Stimulated activated naive CD8-positive, alpha-beta T cell treated with anti-CD3 and anti-CD28 coated beads, Interleukin-15, amount 100 ng/mL, for 72 hours (primary cell): ENCODE results near the gene IL25.

ENCODE experiments used
- ATAC-seq: fragments of 150-1000 bp; cut with Tn5 transposase; 2 replicates; pipeline ENCODE4 v1.10.0; 2021; ENCODE audit warnings: mild to moderate bottlenecking, moderate library complexity
- DNase-seq, 2 donors: peaks; one replicate each; pipeline ENCODE4 v3.0.0; 2021 to 2022
- H3K27ac Mint-ChIP-seq, 2 donors: one replicate each; pipeline ENCODE4 v1.8.0; 2022; ENCODE audit warnings: mild to moderate bottlenecking in 2 of 2, mixed read lengths in 2 of 2, moderate library complexity in 2 of 2
- H3K27me3 Mint-ChIP-seq: one replicate; pipeline ENCODE4 v1.8.0; 2022; ENCODE audit warnings: mixed read lengths
- H3K4me1 Mint-ChIP-seq: one replicate; pipeline ENCODE4 v1.8.0; 2022; ENCODE audit warnings: mild to moderate bottlenecking, mixed read lengths
- H3K4me3 Mint-ChIP-seq, 2 donors: one replicate each; pipeline ENCODE4 v1.8.0; 2022; ENCODE audit warnings: mild to moderate bottlenecking in 2 of 2, mixed read lengths in 2 of 2, moderate library complexity in 1 of 2
- H3K9me3 Mint-ChIP-seq, 2 donors: one replicate each; pipeline ENCODE4 v1.8.0; 2022; ENCODE audit warnings: mixed read lengths in 2 of 2

The IL25 gene

DNA sequence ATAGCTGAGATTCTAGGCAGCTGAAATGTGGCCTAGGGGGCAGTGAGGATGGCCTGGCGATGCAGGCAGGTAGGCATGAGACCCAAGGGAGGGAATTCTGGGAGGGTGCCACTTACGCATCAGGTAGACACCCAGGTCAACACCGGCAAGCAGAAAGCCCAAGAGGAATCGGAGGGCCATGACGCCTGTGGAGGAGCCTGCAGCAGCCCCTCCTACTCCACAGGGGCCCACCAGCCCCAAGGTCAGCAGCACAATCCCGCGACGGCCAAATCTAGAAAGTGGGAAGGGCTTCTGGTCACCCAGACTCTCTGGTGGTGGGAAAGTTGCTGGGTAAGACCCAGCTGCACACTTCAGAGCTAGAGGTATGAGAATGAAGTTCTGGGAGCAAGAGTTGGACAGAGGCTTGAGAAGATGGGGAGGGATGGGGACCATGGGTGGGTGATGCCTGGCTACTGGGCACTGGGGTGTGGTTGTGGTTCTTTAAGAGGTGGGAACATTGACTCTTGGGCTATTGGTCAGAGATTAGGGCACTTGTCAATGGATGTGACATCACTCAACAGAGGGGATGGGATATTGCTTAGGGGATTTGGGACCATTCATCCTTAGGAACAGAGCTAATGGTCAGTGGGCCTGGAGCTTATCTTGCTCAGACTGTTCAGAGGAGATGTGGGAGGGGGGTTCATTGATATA is 23.3 kb upstream of the IL25 start:
- DNase-seq (no peak), ATAC-seq (no peak)
- Mint-ChIP-seq H3K4me1 (no peaks in the 10 kb centered on the region), H3K9me3 (no peaks in the 10 kb centered on the region), H3K4me3 (no peak overlapping the region), H3K27ac (peak overlapping the region in 1 of 2 donors; percentile 22), H3K27me3 (peaks cover 28% of the 10 kb centered on the region)

DNA sequence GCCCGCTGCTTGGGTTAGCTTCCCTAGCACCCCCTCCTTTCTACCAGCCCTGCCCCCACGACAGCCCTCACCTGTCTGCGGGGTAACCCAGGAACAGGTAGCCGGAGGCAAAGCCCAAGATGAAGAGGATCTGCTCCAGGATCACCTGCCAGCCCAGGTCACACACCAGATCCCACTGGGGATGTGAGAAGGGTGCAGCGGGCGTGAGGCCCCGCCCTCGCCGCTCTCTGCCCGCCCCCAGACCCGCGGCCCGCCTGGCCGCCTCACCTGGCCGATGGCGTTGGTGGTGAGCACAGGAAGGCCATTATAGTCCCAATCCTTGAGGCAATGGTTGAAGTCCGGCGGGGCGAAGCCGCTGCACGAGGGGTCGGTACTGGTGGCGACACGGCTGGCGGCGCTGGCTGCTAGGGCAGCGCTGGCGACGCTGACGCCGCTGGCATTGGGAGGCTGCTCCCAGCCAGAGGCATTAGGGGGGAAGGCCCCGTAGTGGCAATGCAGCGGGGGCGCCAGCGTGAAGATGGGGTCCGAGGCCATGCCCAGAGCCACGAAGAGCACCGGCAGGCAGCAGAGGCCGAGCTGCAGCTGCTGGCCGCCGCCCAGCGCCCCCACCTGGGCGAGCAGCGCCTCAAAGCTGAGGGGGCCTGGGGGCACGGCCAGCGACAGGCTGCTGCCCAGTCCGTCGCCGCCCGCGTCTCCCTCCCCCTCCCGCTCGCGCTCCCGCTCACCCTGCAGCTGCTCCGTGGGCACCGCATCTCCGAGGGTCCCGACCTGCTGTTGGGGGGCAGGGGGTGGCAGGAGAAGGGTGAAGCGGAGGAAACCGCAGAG is 20.7 kb upstream of the IL25 start:
- ATAC-seq, result peak; percentile 50
- H3K27ac Mint-ChIP-seq, result no peak overlapping the region

DNA sequence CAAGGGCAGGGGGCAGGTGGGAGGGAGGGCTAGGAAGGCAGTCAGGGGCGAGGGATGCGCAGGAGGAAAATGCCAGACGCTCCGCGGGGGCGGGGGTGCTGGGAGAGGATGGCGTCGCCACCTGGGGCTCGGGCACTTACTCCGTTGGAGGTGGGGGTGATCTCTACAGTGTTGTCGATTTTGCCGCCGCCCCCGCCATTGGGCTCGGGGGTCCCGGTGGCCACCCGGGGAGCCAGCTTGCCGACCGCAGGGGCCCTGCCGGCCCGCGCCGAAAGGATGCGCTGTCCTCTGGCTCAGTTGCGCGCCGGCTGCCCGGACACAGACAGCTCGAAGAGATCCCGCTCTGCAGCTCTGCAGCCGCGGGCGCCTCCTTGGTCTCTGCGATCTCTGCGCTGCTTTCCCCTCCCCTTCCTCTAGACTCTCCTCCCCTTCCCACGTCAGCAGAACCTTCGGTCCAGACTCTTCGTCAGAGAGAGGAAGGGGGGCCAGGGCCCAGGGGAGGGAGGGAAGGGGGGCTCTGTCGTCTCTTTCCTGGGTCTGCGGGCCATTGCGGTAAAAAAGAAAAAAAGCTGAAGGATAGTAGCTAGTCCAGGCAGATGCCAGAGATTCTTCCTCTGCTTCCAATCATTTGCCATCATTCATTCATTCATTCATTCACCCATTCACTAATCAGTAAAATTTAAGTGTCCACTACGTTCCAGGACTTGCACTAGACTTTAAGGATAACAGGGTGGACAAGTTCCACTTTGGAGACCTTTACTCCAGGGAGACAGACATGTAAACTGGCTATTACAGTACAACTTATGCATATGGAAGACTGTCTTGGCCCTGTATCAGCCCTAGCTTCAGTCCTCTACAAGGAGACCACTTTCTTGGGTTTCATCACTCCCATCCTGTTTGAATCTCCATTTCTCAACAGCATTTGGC is 19.8 kb upstream of the IL25 start, which contains the start of gene SLC22A17:
Gene SLC22A17 (minus strand): TSS at position 382 of the 927 bp plus-strand sequence.
- no peak within 1 kb of the TSS for H3K27ac Mint-ChIP-seq

More for the DNA sequence above, 20.7 kb upstream of the IL25 start:
- Mint-ChIP-seq H3K4me1 (no peaks in the 10 kb centered on the region), H3K27me3 (peaks cover 32% of the 10 kb centered on the region), H3K4me3 (peak overlapping the region; percentile 74 to 77), H3K9me3 (no peaks in the 10 kb centered on the region)
- no peak for DNase-seq

DNA sequence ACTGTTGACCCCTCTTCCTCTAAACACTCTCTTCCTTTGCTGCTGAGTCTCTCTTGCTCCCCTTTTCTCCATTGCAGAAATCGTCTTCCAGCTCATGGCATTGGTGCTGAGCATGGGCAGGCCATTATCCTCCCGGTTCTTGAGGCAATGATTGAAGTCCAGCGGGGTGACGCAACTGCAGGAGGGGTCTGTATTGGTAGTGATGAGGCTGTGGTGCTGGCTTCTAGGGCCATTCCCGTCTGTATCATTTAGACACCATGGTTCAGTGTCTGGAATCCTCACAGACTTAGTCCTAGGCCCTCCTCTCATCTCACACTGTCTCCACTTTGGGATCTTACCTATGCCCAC is 19.2 kb upstream of the IL25 start:
- no peaks in the 10 kb centered on the region for H3K9me3 Mint-ChIP-seq
- DNase-seq, result no peak

More for the DNA sequence above, 19.8 kb upstream of the IL25 start, which contains the start of gene SLC22A17:
- peaks cover 32% of the 10 kb centered on the region for H3K27me3 Mint-ChIP-seq
- H3K9me3 Mint-ChIP-seq, result no peaks in the 10 kb centered on the region
- ATAC-seq, result peak; percentile 92
- no peaks in the 10 kb centered on the region for H3K4me1 Mint-ChIP-seq
- H3K4me3 Mint-ChIP-seq, result peak within 1 kb of the TSS; percentile 74 to 77
- peak; percentile 52 to 57 for DNase-seq

DNA sequence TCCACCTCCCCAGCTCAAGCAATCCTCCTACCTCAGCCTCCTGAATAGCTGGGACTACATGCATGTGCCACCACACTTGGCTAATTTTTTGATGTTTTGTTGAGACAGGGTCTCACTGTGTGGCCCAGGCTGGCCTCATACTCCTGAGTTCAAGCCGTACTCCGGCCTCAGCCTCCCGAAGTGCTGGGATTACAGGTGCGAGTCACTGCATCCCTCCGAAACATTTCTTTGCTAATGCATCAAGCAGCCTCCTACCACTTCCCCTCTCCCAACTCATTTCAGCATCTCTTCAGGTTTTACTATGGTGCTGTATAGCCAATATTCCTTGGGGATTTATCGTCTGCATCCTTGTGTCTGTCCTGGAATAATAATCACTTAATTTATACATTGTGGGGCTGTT is 17.6 kb upstream of the IL25 start:
- DNase-seq, result no peak
- H3K4me1 Mint-ChIP-seq, result no peaks in the 10 kb centered on the region
- ATAC-seq, result no peak
- no peaks in the 10 kb centered on the region for H3K9me3 Mint-ChIP-seq
- H3K27ac Mint-ChIP-seq, result no peak overlapping the region
- H3K27me3 Mint-ChIP-seq, result peaks cover 32% of the 10 kb centered on the region
- no peak overlapping the region for H3K4me3 Mint-ChIP-seq

More for the DNA sequence above, 19.2 kb upstream of the IL25 start:
- H3K4me3 Mint-ChIP-seq, result peak overlapping the region in 1 of 2 donors; percentile 77
- ATAC-seq, result no peak
- H3K4me1 Mint-ChIP-seq, result no peaks in the 10 kb centered on the region
- no peak overlapping the region for H3K27ac Mint-ChIP-seq
- peaks cover 32% of the 10 kb centered on the region for H3K27me3 Mint-ChIP-seq

DNA sequence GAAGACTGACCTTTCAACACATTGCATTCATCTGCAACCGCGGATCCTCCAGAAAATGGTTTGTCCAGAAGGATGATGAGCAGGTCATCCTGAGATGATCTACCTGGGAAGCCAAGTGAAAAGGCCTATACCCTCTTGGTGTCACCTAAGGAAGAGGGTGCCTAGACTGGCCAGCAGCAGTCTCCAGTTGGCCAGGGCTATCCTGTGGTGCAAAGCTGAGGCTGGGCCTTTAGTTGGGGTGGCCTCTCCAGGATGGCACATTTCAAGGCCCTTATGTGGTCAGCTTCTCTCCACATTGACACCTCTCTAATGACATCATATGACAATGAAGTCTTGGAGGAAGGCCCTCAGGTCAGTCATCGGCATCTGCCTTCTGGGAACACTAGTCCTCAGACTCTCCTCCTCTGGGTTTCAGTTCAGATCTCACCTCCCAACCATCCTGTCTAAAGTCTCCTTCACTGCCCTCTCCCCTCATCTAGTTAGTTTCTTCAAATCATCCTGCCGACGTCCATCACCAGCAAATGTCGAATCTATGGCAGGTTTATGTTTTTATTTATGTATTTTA is 16.7 kb upstream of the IL25 start:
- Mint-ChIP-seq H3K4me1 (no peaks in the 10 kb centered on the region), H3K27ac (no peak overlapping the region), H3K4me3 (no peak overlapping the region), H3K9me3 (no peaks in the 10 kb centered on the region), H3K27me3 (peaks cover 25% of the 10 kb centered on the region)
- no peak for DNase-seq
- no peak for ATAC-seq

DNA sequence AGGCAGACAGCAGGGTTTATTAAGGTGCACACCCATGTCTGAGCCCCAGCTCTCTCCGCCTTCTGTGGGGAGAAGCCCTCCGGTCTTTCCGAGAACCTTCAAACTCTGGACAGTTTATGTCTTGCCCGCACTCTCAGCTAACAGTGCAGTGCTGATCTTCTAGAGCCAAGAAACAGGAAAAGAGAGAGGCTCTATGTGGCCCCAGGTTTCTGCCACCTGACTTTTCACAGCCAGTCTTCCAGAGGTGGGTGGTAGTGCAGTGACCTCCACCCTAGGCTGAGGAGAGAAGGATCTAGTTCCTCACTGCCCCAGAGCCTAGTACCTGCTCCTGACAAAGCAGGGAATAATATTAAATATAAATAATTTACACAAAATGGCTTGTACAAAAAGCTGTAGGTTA is 15.9 kb upstream of the IL25 start:
- Mint-ChIP-seq H3K4me1 (no peaks in the 10 kb centered on the region), H3K4me3 (no peak overlapping the region), H3K9me3 (no peaks in the 10 kb centered on the region), H3K27me3 (peaks cover 19% of the 10 kb centered on the region), H3K27ac (no peak overlapping the region)
- DNase-seq (no peak), ATAC-seq (no peak)

DNA sequence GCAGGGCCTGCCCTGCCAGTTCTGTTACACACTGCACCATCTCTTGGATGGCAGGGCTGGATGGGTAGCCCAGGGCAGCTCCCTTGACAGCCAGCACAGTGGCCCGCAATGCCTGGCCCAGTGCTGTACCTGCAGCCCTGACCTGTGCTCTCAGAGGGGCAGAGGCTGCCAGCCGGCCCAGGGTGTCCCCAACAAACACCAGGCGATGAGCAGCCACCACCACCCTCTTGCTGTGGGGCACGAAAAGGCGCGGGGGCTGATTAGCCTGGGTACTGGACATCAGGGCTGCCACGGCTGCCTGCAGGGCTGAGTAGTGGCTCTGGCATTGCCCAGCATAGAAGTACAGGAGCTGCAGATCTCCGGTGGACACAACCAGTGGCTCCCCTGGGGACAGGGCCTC is 15.3 kb upstream of the IL25 start:
- peaks cover 19% of the 10 kb centered on the region for H3K27me3 Mint-ChIP-seq
- H3K9me3 Mint-ChIP-seq, result no peaks in the 10 kb centered on the region
- ATAC-seq, result no peak
- peak overlapping the region in 1 of 2 donors; percentile 7 for H3K27ac Mint-ChIP-seq
- H3K4me1 Mint-ChIP-seq, result no peaks in the 10 kb centered on the region
- DNase-seq, result no peak
- H3K4me3 Mint-ChIP-seq, result no peak overlapping the region

DNA sequence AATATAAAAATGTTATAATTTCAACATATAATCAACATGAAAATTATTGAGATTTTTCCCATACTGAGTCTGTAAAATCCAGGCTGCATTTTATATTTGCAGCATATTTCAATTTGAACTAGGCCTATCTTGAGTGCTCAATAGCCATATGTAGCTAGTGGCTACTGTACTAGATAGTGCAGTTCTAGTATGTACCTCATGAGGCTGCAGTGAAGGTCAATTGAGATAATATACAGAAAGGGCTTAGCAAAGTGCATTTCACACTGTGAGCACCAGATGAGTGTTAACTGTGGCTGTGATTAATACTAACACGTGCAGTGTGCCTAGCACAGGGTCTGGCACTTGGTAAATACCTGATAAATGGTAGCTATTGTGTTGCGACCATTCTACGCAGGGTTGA is 14.6 kb upstream of the IL25 start:
- DNase-seq (no peak), ATAC-seq (no peak)
- H3K4me3 Mint-ChIP-seq, result no peak overlapping the region
- H3K27me3 Mint-ChIP-seq, result peaks cover 19% of the 10 kb centered on the region
- H3K9me3 Mint-ChIP-seq, result no peaks in the 10 kb centered on the region
- H3K4me1 Mint-ChIP-seq, result no peaks in the 10 kb centered on the region
- H3K27ac Mint-ChIP-seq, result no peak overlapping the region

DNA sequence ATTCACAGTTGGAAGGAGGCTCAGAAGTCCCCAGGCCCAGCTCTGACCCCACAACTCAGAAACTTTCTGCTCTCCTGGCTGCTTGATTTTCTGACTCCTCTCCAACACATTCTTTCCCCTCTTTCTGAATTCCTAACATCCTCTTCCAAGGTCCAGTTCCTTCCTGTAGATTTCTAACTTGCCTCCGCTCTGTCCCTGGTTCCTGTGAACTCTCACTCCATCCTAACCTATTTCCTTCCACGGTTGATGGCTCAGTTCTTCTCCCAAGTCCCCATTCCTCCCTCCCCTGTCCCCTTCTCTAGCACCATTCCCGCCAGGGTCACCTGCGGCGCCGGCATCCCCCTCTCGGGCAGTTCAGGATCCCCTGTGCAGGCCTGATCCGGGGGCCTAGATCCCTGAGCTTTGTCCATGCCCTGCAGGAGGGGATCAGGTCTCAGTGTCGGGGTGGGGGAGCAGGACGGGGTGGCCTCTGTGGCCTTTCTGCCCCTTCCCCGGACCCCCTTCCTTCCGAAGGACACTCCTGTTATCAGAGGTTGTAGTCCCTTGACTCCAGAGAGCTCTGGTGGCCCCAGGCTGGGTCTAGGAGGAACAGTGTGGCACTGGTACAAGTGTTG is 13.9 kb upstream of the IL25 start:
- H3K9me3 Mint-ChIP-seq, result no peaks in the 10 kb centered on the region
- peak; percentile 34 for ATAC-seq
- H3K27ac Mint-ChIP-seq, result no peak overlapping the region
- no peak overlapping the region for H3K4me3 Mint-ChIP-seq
- no peaks in the 10 kb centered on the region for H3K4me1 Mint-ChIP-seq
- no peak for DNase-seq
- H3K27me3 Mint-ChIP-seq, result peaks cover 19% of the 10 kb centered on the region

DNA sequence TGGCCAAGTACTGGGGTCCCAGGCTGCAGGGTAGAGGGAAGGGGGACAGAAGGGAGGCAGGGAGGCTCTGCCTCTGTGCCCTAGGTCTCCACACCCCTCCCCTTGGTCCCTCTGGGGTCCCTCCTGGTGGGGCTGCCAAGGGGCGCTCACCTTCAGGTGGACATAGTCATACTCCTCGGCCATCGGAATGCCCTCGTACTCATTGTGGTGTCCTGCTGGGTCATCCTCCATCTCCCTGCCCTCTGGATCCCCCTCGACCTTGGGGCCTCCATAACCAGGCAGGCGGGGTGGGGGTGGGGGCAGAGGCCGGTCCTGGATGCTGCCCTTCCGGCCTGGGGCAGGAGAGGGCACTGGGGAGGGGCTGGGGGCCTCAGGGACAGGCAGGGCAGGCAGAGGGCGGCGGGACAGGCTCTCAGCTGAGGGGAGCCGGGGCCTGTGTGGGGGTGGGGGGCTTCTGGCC is 13.4 kb upstream of the IL25 start:
- H3K27ac Mint-ChIP-seq, result no peak overlapping the region
- no peak overlapping the region for H3K4me3 Mint-ChIP-seq
- H3K9me3 Mint-ChIP-seq, result no peaks in the 10 kb centered on the region
- no peak for DNase-seq
- peak; percentile 36 for ATAC-seq
- H3K4me1 Mint-ChIP-seq, result no peaks in the 10 kb centered on the region
- H3K27me3 Mint-ChIP-seq, result peaks cover 19% of the 10 kb centered on the region

DNA sequence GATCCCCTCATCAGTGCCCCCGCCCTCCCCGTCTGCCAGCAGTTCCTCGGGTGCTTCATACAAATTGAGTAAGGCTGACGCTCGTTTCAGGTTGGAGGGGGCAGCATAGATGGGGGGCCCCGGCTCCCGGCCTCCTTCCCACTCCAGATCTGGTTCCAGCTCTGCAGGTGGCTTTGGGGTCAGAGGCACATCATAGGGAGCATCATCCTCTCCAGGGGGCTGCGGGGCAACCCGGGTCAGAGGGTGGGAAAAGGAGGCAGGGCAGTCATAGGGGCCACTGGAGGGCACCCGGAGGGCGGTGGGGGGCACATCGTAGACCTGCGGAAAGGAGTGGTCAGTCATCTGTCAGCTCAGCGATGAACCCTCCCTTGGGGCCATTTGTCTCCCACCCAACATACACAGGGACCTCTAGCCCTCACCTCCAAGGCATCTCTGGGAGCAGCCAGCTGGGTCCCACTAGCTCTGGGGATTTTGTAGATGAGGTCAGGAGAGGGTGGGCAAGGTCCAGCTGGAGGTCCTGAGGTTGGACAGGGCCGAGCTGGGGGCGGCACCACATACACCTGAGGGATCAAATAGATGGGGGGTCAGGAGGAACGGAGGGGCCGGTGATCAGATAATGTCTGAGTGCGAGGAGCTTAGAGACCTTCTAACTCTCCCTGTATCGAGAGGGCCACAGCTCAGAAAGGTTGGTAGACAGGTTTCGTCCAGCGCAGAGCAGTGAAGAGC is 12.7 kb upstream of the IL25 start:
- Mint-ChIP-seq H3K27me3 (peaks cover 21% of the 10 kb centered on the region), H3K4me3 (no peak overlapping the region), H3K4me1 (peaks cover 4% of the 10 kb centered on the region), H3K9me3 (no peaks in the 10 kb centered on the region), H3K27ac (no peak overlapping the region)
- ATAC-seq, result peak; percentile 8
- DNase-seq, result no peak

DNA sequence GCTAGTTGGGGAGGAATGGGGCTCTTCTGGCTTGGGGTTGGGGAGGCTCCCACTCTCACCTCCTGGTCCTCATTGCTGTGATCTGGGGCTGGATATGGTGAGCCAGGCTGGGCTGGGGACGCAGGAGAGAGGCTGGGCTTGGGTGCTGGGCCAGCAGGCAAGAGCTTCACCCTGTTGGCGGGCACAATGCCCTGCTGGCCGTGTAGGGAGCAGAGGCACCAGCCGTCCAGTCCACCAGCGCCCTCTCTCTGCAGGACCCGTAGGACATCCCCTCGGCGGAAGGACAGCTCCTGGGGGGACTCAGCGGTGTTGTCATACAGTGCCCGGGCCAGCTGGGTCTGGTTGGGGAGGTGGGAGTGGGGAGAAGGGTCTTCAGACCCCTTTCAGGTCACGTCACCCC is 12.1 kb upstream of the IL25 start:
- DNase-seq (no peak), ATAC-seq (no peak)

DNA sequence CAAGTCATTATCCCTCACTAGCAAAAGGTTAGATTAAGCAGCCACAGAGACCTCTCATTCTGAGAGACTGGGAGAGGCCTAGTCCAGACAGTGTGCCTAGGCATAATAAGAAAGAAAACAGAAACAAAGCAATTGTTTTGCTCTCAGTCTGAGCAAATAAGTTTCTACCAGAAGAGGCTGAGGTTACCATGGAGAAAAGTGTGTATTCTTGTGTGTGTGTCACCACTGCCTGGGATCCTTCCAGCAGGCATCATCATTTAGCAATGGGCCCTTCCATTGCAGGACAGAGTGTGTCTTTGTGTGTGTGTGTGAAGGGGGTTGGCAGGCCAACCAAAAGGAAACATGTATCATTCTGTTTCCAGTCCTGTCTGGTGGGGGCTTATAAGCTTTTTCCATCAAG is 11.3 kb upstream of the IL25 start:
- no peaks in the 10 kb centered on the region for H3K9me3 Mint-ChIP-seq
- DNase-seq, result no peak
- no peak for ATAC-seq
- peaks cover 27% of the 10 kb centered on the region for H3K27me3 Mint-ChIP-seq
- peaks cover 6% of the 10 kb centered on the region for H3K4me1 Mint-ChIP-seq
- no peak overlapping the region for H3K4me3 Mint-ChIP-seq
- H3K27ac Mint-ChIP-seq, result no peak overlapping the region

More for the DNA sequence above, 12.1 kb upstream of the IL25 start:
- Mint-ChIP-seq H3K27me3 (peaks cover 24% of the 10 kb centered on the region), H3K4me1 (peaks cover 6% of the 10 kb centered on the region), H3K27ac (no peak overlapping the region), H3K9me3 (no peaks in the 10 kb centered on the region), H3K4me3 (no peak overlapping the region)
